ENCODE results near the gene CAAP1.
A peak's percentile ranks its signal among the peaks of the same experiment; 100 is the strongest.

Gene CAAP1

DNA sequence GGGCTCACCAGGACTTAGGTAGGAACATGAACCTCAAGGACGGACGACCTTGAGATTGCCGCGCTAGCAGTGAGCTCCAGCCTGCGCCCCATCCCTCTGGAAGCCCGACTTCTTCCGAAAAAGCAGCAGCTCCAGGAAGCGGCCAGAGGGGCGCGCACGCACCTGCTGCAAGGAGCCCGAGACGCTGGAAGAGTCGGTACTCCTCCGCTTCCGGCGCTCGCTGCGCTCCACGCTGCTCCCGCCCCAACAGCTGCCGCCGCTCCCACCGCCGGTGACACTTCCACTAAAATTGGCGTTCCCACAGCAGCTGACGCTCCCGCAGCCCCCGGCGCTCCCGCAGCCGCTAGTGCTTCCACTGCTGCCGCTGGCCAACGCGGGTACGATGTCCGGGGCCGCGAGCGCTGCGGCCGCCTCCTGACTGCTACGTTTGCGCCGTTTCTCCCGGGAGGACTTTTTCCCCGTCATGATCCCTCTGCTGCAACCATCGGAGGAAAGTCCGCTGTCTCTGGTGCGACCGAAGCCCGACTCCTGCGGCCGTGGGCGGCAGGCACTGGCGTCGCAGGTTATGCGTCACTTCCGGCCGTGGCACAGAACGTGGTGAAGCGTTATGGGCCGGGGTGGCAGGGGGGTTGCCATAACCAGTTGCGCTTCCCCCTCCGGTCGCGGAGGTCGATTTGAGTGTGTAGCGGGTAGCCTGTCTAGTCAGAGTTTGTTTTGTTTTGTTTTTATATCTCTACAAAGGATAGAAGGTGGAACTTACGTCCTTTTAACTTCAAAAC lies at the start of gene CAAP1 (continued):
- TF ChIP-seq ZNF354C (tag by site-specific recombination; IDR thresholded peaks at IDR 0.05; ENCODE audit: borderline replicate concordance, low read depth) (no peak), ZBTB26 (tag by site-specific recombination; optimal IDR thresholded peaks at IDR 0.05) (peak; percentile 82), ZNF596 (tag by site-specific recombination; IDR thresholded peaks at IDR 0.05) (no peak), KLF16 (tag by site-specific recombination; IDR thresholded peaks at IDR 0.05) (peak; percentile 37; the same call in 1 of the 2 replicates), ZNF239 (tag by site-specific recombination; IDR thresholded peaks at IDR 0.05) (no peak), ZNF311 (tag by site-specific recombination; IDR thresholded peaks at IDR 0.05; ENCODE audit: borderline replicate concordance) (no peak), ZNF677 (tag by site-specific recombination; IDR thresholded peaks at IDR 0.05) (no peak), WT1 (tag by site-specific recombination; IDR thresholded peaks at IDR 0.05) (0 out of 2 replicates have a peak, but pooled peaks have one; percentile 46), KLF10 (tag by site-specific recombination; IDR thresholded peaks at IDR 0.05) (no peak), ZNF24 (tag by site-specific recombination; IDR thresholded peaks at IDR 0.05) (0 out of 2 replicates have a peak, but pooled peaks have one; percentile 63), ZNF416 (tag by site-specific recombination; IDR thresholded peaks at IDR 0.05) (no peak), ZBTB7A (tag by site-specific recombination; IDR thresholded peaks at IDR 0.05; ENCODE audit: low read depth) (0 out of 2 replicates have a peak, but pooled peaks have one; percentile 39), ZNF280C (tag by site-specific recombination; IDR thresholded peaks at IDR 0.05) (no peak), ZNF580 (tag by site-specific recombination; IDR thresholded peaks at IDR 0.05) (0 out of 2 replicates have a peak, but pooled peaks have one; percentile 6), ZNF423 (tag by site-specific recombination; IDR thresholded peaks at IDR 0.05) (no peak), ZBTB11 (tag by site-specific recombination; conservative IDR thresholded peaks at IDR 0.05; ENCODE audit: low read depth) (peak; percentile 97), ZNF274 (IDR thresholded peaks at IDR 0.05; ENCODE audit: low read length) (no peak), ZNF274 (tag by site-specific recombination; IDR thresholded peaks at IDR 0.05; ENCODE audit: borderline replicate concordance) (no peak), ZNF157 (tag by site-specific recombination; IDR thresholded peaks at IDR 0.05) (no peak), ZNF211 (tag by site-specific recombination; IDR thresholded peaks at IDR 0.05; ENCODE audit: low read depth) (no peak), TRIM28 (IDR thresholded peaks at IDR 0.05; ENCODE audit: borderline replicate concordance, low read length) (peak; percentile 81; the same call in 1 of the 2 replicates)
- TF ChIP-seq, protein P1, sequence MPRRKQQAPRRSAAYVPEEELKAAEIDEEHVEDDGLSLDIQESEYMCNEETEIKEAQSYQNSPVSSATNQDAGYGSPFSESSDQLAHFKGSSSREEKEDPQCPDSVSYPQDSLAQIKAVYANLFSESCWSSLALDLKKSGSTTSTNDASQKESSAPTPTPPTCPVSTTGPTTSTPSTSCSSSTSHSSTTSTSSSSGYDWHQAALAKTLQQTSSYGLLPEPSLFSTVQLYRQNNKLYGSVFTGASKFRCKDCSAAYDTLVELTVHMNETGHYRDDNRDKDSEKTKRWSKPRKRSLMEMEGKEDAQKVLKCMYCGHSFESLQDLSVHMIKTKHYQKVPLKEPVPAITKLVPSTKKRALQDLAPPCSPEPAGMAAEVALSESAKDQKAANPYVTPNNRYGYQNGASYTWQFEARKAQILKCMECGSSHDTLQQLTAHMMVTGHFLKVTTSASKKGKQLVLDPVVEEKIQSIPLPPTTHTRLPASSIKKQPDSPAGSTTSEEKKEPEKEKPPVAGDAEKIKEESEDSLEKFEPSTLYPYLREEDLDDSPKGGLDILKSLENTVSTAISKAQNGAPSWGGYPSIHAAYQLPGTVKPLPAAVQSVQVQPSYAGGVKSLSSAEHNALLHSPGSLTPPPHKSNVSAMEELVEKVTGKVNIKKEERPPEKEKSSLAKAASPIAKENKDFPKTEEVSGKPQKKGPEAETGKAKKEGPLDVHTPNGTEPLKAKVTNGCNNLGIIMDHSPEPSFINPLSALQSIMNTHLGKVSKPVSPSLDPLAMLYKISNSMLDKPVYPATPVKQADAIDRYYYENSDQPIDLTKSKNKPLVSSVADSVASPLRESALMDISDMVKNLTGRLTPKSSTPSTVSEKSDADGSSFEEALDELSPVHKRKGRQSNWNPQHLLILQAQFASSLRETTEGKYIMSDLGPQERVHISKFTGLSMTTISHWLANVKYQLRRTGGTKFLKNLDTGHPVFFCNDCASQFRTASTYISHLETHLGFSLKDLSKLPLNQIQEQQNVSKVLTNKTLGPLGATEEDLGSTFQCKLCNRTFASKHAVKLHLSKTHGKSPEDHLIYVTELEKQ (tag by site-specific recombination; IDR thresholded peaks at IDR 0.05; ENCODE audit: borderline replicate concordance) = no peak
- TF ChIP-seq, protein P2, sequence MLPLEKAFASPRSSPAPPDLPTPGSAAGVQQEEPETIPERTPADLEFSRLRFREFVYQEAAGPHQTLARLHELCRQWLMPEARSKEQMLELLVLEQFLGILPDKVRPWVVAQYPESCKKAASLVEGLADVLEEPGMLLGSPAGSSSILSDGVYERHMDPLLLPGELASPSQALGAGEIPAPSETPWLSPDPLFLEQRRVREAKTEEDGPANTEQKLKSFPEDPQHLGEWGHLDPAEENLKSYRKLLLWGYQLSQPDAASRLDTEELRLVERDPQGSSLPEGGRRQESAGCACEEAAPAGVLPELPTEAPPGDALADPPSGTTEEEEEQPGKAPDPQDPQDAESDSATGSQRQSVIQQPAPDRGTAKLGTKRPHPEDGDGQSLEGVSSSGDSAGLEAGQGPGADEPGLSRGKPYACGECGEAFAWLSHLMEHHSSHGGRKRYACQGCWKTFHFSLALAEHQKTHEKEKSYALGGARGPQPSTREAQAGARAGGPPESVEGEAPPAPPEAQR (tag by site-specific recombination; IDR thresholded peaks at IDR 0.05) = no peak

Data from HEK293 (cell line).